Stimulated activated CD4-positive, alpha-beta T cell treated with anti-CD3 and anti-CD28 coated beads, Interleukin-4, amount 100 ng/mL, for 48 hours (primary cell): ENCODE data around the gene HS6ST2.

Experiments used
- DNase-seq, 2 donors: peaks; one replicate each; pipeline ENCODE4 v3.0.0-alpha.2; 2020; ENCODE audit warnings: low read depth in 2 of 2

HS6ST2 gene

DNA sequence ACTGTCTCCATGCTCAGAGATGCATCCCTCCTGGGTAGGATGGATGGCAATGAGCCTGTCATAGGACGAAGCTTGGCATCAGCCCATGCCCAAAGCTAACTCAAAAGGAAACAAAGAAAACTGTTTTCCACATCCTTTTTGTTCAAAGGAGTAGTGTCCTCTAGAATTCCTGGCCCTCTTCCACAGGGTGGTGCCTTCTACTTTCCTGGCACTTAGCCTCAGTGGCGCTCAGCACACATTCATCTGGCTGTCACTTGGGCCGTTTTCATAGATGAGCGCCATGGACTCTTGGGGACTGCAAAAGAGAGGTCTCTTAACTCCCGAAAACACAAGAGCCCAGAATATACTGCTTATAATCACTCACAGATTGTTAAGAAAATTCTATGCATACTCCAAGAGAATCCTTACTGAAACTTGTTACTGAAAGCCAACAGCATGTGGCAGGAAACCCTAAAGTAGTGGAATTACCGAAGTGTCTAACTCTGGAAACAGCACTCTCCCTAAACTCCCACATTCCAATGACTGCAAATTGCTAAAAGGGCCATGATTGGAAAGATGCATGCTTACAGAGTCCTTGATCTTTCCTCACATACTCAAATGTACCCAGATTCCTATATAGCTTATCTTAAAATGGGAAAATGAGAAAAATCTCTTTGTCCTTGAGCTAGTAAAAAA, 110.0 kb downstream of the HS6ST2 start:
- DNase-seq, result no peak

DNA sequence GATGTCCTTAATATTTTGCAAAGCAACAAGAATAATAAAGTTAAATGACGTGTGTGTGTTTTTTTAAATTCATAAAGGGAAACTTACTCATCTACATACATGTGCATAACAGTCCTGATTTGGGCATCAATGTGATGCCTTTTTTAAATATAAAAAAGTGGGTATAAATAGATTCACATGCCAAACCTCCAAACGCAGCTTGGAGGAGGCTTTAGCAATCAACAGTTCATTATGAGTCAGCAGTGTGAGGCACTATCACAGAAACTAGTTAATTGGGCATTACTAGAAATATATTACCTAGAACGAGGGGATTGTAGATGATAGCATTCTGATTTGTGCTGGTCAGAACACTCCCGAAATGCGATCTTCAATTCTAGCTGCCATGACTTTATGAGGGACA, 115.1 kb downstream of the HS6ST2 start:
- DNase-seq, result no peak

DNA sequence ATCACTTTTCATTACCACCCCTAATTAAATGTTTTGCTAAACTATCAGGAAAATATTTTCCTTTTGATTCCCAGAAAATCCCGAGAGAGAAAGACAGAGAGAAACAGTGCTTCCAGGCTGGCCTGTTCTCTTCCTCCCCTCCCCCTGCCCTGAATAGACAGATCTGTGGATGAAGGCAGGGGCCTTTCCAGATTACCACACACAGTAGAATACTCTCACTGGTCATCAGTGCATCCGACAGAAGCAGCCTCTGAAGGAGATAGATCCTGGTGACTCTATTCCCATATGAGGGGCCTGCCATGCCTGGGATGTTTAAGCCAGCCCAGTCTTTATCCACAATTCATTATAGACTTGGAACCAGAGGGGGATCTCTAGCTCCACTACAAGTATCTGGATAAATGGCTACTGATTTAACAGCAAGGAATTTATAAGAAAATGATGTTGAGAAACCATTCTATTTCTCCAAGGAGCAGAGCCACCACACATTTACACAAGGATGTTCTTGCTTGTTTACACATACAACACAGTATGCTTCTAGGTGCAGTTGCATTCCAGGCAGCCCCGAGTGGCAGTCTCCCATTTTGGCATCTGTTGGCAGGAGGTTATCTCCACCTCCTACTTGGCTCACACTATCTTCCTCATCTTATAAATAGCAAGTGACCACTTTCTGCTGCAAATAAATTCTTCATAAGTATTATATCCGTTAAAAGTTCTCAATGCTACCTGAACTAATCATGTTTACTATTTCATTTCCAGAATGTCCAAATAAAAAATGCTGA, 115.8 kb downstream of the HS6ST2 start:
- DNase-seq, result no peak

DNA sequence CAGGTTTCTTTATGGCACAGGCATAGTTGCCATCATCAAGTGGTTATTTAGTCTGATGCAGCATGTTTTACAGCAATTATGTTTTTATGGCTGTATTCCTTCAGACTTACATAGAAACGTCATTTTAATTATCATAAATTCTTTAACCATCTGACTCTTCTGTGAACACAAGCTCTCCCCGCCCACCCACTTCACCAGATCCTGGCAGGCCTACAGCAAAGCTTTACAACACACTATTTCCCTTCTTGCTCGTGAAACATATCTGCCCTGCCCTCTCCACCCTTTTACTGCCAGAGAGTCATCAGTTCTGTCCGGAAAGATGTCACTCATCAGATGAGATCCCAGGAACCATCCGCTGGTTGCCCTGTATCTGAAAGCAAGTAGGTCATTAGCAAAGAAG, 120.5 kb downstream of the HS6ST2 start:
- DNase-seq, result no peak

DNA sequence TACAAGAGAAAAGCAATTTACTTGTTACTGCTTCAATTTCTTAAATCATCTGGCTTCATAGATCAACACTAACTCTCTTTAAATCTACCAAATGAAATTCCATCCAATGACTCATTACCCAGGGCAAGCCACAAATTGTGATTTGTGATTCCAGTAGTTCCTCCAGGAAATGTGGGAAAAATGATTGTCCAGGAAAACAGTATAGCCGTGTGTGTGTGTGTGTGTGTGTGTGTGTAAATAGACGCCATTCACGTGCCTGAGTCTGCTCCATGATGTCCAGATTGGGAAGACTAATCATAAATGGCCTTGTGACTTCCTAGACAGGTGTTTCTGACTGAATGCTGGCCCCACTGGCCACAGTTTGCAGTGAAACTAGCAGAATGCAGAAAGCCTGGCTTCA, 121.3 kb downstream of the HS6ST2 start:
- no peak for DNase-seq

GRCh38 chrX:132836471-132836870, 122.0 kb downstream of the HS6ST2 start:
- no peak for DNase-seq

DNA sequence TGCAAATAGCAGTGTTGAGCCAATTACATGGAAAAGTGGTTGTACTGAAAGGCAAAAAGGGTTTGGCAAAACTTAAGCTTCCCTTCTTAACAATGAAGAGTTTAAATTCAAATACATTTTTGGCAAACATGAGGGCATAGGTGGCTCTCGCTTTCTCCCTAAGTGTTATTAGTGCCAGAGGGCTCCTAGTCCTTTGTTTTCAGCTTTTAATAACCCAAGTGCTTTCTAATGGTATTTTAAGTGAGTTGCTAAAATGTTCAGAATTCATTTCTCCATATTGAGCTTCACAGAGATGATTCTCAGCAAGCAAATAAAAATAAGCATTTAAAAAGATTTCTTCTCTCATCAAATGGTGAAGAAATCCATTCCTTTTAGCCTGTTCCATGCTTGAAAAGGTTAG, 123.7 kb downstream of the HS6ST2 start:
- DNase-seq, result no peak

DNA sequence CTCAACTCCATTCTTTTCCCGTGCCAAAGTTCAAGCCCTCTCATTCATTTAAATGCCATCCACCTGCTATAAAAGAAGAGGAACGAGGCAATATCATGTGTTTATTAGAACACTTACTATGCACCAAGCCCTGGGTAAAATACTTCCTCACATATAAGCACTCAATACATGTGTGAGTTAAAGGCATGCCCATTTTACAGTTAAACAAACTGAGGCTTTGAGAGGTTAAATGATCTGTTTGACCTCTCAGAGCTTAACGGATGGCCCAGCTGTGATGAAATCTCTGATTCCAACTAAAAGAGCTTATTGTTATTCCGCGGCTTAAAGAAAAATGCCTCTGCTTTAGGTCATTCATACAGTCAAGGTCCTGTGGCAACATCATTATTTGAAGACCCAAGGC, 124.3 kb downstream of the HS6ST2 start:
- no peak for DNase-seq

DNA sequence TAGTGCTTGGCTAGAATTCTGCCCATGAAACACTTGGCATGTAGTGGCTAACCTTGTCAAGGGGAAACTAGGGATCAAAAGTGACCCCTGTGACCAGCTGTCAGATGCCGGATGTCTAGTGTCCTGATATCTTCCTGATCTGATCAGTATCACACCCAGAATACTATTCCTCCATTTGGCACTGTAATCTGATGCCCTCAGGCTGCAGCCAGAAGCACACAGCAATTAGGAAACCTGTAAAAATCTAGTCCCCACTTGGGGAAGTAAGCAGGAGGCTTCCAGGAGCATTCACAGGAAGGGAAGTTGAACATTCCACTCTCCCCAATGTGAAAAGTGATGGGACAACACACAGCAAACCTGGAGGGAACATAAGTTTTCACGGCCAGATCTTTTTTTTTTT, 125.1 kb downstream of the HS6ST2 start:
- DNase-seq, result no peak

GRCh38 chrX:132831336-132831973, 127.0 kb downstream of the HS6ST2 start:
- DNase-seq, result no peak

- no peak for DNase-seq
Measured at GRCh38 chrX:132822634-132823012, 135.8 kb downstream of the HS6ST2 start.

GRCh38 chrX:132821974-132822633, 136.3 kb downstream of the HS6ST2 start:
- DNase-seq, result no peak

- DNase-seq, result no peak
Measured at GRCh38 chrX:132820675-132821074, 137.8 kb downstream of the HS6ST2 start.

DNA sequence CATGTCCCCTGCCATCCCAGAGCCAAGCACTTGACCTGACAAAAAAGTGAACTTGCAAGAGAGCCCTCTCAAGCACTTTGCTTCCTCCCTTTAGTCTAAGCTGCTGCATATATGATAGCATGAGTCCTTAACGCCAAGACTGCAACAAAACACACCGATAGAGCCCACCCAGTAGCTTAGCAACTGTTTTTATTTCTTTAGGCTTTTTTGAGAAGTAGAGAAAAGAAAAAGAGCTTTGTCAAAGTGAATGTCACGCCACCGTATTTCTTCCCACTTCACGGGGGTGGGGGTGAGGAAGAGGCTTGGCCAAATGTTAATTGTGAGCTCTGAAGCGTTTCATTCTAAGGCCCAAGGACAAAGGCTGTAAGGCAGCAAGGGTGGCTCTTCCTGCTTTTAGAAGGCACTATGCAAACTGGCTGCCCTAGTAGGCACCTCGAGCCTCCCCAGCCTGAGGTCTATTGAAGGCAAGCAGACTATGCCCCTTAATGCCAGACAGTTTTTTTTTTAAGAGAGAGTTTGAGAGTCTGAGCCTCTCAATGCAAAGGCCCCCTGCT, 138.6 kb downstream of the HS6ST2 start:
- no peak for DNase-seq

DNA sequence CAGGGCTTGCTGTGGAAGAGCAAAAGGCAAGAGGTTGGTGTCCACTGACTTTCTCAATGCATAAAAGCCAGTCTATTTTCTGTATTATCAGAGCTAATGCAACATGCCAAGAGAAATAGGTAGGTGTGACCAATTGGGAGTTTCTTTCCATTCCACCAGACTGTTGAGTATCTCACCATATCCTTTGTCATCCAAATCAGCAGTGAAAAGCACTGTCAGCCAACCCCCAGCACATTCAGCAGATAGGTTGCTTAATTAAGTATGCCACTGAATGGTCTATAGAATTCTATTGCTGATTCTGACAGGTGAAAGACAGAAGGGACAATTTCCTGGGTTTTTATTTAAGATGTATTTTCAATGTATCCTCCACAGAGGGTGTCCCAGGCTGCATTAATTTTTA, 139.8 kb downstream of the HS6ST2 start:
- no peak for DNase-seq

- no peak for DNase-seq
Measured at GRCh38 chrX:132815643-132816042, 142.8 kb downstream of the HS6ST2 start.

GRCh38 chrX:132810964-132811712, 147.3 kb downstream of the HS6ST2 start:
- no peak for DNase-seq

GRCh38 chrX:132810488-132810887, 147.9 kb downstream of the HS6ST2 start:
- DNase-seq, result no peak

DNA sequence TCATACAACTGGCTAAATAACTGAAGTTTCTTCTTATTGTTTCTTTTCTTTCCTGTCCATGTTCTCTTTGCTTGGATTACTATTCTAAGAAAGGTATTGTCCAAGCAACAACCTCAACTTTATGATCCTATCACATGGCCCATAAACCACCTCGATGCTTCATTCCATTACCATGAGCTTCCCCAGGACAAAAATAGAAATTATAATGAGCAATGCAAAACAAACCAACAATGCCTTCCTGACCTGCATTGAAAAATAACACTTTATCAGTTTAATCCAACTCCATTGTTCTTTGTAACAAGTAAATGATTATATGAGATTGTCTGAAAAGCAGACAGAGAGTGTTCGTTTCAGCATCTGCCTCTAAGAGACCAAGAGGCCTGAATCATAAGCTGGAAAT, 148.8 kb downstream of the HS6ST2 start:
- DNase-seq, result no peak

DNA sequence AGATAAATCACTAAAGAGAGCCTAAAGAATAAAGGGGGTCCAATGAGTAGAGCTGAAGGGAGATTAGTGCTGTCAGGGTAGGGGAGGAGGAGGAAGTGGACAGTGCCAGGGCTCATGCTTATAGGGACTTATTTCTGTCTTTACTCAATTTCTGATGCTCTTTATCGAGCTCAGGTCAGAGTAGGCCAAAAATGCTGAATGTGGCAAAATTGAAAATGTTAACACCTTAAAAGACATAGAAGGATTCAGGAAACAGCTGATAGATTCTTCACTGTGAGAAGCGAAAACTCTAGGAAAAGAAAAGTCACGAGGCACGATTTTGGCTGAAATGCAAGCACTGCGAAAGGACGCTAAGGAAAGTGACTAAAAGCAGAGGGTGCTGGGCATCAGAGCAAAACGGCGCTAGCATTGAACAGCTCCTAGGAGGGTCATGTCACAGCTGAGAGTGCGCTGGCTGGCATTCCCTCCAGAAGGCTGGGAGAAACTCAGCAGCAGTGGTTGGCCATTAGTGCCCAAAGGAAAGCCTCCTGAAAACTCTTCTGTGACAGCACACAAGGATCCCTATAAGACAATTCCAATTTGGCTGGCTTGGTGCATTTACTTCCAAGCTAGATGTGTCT, 150.9 kb downstream of the HS6ST2 start:
- DNase-seq, result no peak

DNA sequence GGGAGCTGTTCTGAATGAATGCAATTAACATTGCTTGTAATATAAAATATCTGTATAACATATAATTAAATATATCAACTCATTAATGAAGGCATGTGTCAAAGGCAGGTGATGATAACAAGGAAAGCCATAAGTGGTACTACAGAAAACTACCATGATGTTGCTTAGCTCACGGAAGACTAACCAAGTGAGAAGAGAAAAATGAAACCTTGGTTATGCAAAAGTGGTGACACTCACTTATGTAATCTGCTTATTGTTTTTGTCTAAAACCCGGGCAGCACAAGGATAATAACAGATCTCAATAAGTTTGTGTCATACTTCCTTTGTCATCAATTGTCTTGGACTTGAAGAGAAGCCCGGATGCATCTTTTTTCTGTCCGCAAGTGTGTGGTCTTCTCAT, 156.4 kb downstream of the HS6ST2 start:
- no peak for DNase-seq
